ENCODE data around the gene KRT23. TPM values are rescaled to one million over a fixed set of nuclear protein-coding genes. Genes with fewer than 3 reads are reported as not detected.
A peak's percentile ranks its signal among the peaks of the same experiment; 100 is the strongest.

Gene KRT23
- total RNA-seq, 1 donor from 2014 or later, result 1.9 TPM

- TF ChIP-seq CTCF (IDR thresholded peaks at IDR 0.05), result no peak
- no peak overlapping the region for H3K27ac ChIP-seq
- H3K4me3 ChIP-seq, result no peak overlapping the region
- ATAC-seq (peak; percentile 46 to 82), DNase-seq (no peak)
- no peaks in the 10 kb centered on the region for H3K9me3 ChIP-seq
- intact Hi-C loops (cut with DNase I), result no loop called here
- peaks cover 4% of the 10 kb centered on the region for H3K27me3 ChIP-seq (ENCODE audit: low read depth)
- no peaks in the 10 kb centered on the region for H3K36me3 ChIP-seq
- no peaks in the 10 kb centered on the region for H3K4me1 ChIP-seq
Measured at GRCh38 chr17:40903129-40903847, 34.2 kb downstream of the KRT23 start.

GRCh38 chr17:40902498-40902897, 34.9 kb downstream of the KRT23 start:
- DNase-seq, result no peak
- H3K27me3 ChIP-seq (ENCODE audit: low read depth), result peaks cover 4% of the 10 kb centered on the region
- H3K4me1 ChIP-seq, result no peaks in the 10 kb centered on the region
- TF ChIP-seq CTCF (IDR thresholded peaks at IDR 0.05), result no peak
- no peak for ATAC-seq
- no peaks in the 10 kb centered on the region for H3K36me3 ChIP-seq
- intact Hi-C loops (cut with DNase I), result no loop called here
- no peaks in the 10 kb centered on the region for H3K9me3 ChIP-seq
- H3K4me3 ChIP-seq, result no peak overlapping the region
- no peak overlapping the region for H3K27ac ChIP-seq

GRCh38 chr17:40901981-40902474, 35.4 kb downstream of the KRT23 start:
- Histone ChIP-seq H3K36me3 (no peaks in the 10 kb centered on the region), H3K4me1 (no peaks in the 10 kb centered on the region), H3K27ac (no peak overlapping the region), H3K9me3 (no peaks in the 10 kb centered on the region), H3K4me3 (no peak overlapping the region), H3K27me3 (ENCODE audit: low read depth) (peaks cover 4% of the 10 kb centered on the region)
- intact Hi-C loops (cut with DNase I), result no loop called here
- TF ChIP-seq CTCF (IDR thresholded peaks at IDR 0.05), result no peak
- DNase-seq, result no peak
- no peak for ATAC-seq

GRCh38 chr17:40900809-40901356, 36.6 kb downstream of the KRT23 start:
- no peak overlapping the region for H3K4me3 ChIP-seq
- H3K27me3 ChIP-seq (ENCODE audit: low read depth), result peaks cover 4% of the 10 kb centered on the region
- TF ChIP-seq CTCF (IDR thresholded peaks at IDR 0.05), result no peak
- no peaks in the 10 kb centered on the region for H3K36me3 ChIP-seq
- intact Hi-C loops (cut with DNase I), result no loop called here
- ATAC-seq, result no peak
- H3K9me3 ChIP-seq, result no peaks in the 10 kb centered on the region
- no peak for DNase-seq
- H3K4me1 ChIP-seq, result no peaks in the 10 kb centered on the region
- no peak overlapping the region for H3K27ac ChIP-seq

GRCh38 chr17:40896916-40897455, 40.5 kb downstream of the KRT23 start:
- Histone ChIP-seq H3K4me3 (no peak overlapping the region), H3K36me3 (no peaks in the 10 kb centered on the region), H3K27me3 (ENCODE audit: low read depth) (peaks cover 8% of the 10 kb centered on the region), H3K4me1 (no peaks in the 10 kb centered on the region), H3K9me3 (no peaks in the 10 kb centered on the region), H3K27ac (no peak overlapping the region)
- DNase-seq (no peak), ATAC-seq (no peak)
- TF ChIP-seq CTCF (IDR thresholded peaks at IDR 0.05), result no peak
- intact Hi-C loops (cut with DNase I), result no loop called here
